ENCODE results near the gene USP12. TPM values are rescaled to one million over a fixed set of nuclear protein-coding genes. Genes with fewer than 3 reads are reported as not detected.

Gene USP12
- total RNA-seq, 1 donor from 2014 or later: 21.4 TPM

DNA sequence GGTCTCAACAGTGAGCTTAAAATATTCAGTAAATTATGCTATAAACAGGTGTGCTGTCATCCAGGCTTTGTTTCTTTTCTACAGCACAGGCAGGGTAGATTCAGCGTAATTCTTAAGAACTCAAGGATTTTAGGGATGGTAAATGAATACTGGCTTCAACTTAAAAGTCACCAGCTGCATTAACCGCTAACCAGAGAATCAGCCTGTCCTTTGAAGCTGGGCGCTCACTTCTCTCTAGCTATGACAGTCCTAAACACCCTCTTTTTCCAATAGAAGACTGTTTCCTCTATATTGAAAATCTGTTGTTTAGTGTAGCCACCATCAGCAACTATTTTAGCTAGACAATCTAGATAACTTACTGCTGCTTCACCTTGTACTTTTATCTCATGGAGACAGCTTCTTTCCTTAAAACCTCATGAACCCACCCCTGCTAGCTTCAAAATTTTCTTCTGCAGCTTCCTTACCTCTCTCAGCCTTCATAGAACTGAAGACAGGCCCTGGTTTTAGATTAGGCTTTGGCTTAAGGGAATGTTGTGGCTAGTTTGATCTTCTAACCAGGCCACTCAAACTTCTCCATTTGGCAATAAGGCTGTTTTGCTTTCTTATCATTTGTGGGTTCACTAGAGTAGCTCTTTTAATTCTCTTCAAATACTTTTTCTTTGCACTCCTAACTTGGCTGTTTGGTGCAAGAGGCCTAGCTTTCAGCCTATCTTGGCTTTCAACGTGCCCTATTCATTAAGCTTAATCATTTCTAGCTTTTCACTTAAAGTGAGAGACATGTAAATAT, 89.5 kb downstream of the USP12 start:
- H3K9me3 Mint-ChIP-seq: no peaks in the 10 kb centered on the region
- no peaks in the 10 kb centered on the region for H3K4me1 Mint-ChIP-seq
- DNase-seq (ENCODE audit: low read depth, low spot score): no peak
- no peaks in the 10 kb centered on the region for H3K27me3 Mint-ChIP-seq (ENCODE audit: low read depth)
- TF ChIP-seq CTCF (conservative IDR thresholded peaks at IDR 0.05): no peak
- no peak overlapping the region for H3K27ac Mint-ChIP-seq (ENCODE audit: unreplicated experiment)
- H3K36me3 Mint-ChIP-seq (ENCODE audit: low read depth): peaks cover 21% of the 10 kb centered on the region
- no peak overlapping the region for H3K4me3 Mint-ChIP-seq

DNA sequence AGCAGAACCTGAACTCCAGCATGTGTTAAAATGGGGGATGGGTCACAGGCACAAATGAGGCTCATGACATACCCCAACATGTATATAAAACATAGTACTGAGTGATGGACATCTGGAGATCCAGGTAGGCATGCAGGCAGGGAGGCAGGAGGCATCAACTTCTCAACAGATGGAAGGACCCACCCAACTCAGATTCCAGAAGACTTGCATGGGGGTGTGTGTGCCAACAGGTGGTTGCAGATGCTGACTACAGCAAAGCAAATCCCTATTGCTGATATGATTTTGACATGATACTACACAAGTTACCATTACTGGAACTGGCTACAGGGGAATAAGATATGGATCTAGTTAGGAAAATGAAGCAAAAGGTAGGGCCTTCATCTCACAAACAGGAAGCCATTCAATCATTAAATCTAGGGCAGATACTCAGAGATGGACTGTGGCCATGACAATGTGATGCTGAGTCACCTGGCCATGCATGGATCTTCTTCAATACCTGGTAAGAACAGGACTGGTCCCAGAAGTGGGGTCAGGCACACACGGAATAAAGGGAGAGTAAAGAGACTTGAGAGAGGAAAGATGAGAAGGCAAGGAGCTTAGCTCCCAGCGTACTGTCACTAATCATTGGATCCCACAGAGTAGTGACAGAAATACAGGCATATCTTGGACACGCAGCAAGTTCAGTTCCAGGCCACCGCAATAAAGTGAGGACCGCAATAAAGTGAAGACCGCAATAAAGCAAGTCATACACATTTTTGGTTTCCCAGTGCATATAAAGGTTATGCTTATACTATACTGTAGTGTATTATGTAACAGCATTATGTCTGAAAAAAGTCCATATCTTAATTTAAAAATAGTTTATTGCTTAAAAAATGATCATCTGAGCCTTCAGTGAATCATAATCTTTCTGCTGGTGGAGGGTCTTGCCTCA, 91.3 kb downstream of the USP12 start:
- Mint-ChIP-seq H3K4me1 (no peaks in the 10 kb centered on the region), H3K9me3 (no peaks in the 10 kb centered on the region), H3K27ac (ENCODE audit: unreplicated experiment) (no peak overlapping the region), H3K27me3 (ENCODE audit: low read depth) (no peaks in the 10 kb centered on the region), H3K36me3 (ENCODE audit: low read depth) (peaks cover 13% of the 10 kb centered on the region), H3K4me3 (no peak overlapping the region)
- DNase-seq (ENCODE audit: low read depth, low spot score): no peak
- TF ChIP-seq CTCF (conservative IDR thresholded peaks at IDR 0.05): no peak

GRCh38 chr13:27079421-27079958, 92.1 kb downstream of the USP12 start:
- Mint-ChIP-seq H3K4me1 (no peaks in the 10 kb centered on the region), H3K9me3 (no peaks in the 10 kb centered on the region), H3K4me3 (no peak overlapping the region), H3K27ac (ENCODE audit: unreplicated experiment) (no peak overlapping the region), H3K27me3 (ENCODE audit: low read depth) (no peaks in the 10 kb centered on the region), H3K36me3 (ENCODE audit: low read depth) (peaks cover 15% of the 10 kb centered on the region)
- DNase-seq (ENCODE audit: low read depth, low spot score): no peak
- TF ChIP-seq CTCF (conservative IDR thresholded peaks at IDR 0.05): no peak

DNA sequence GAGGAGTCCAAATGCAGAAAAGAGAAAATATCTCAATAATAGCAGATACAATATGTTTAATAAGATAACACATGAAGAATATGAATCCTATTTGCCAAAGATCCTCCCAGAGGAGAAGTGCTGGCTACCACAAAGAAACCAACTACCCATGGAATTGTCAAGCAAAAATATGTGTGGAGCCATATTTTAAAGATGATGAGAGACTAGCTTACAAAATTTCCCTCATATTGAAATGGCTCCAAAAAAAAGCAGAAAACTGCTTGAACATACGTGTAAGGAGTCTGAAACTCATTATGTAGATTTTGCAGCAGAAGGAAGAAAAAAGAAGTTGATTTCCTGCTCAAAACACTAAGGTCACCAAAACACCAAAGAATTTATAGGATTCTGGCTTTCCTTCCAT, 94.2 kb downstream of the USP12 start:
- no peak for TF ChIP-seq CTCF (conservative IDR thresholded peaks at IDR 0.05)

GRCh38 chr13:27076421-27076820, 95.2 kb downstream of the USP12 start:
- no peaks in the 10 kb centered on the region for H3K9me3 Mint-ChIP-seq
- H3K4me3 Mint-ChIP-seq: no peak overlapping the region
- no peak overlapping the region for H3K27ac Mint-ChIP-seq (ENCODE audit: unreplicated experiment)
- peaks cover 19% of the 10 kb centered on the region for H3K36me3 Mint-ChIP-seq (ENCODE audit: low read depth)
- H3K4me1 Mint-ChIP-seq: no peaks in the 10 kb centered on the region
- no peak for TF ChIP-seq CTCF (conservative IDR thresholded peaks at IDR 0.05)
- no peaks in the 10 kb centered on the region for H3K27me3 Mint-ChIP-seq (ENCODE audit: low read depth)
- DNase-seq (ENCODE audit: low read depth, low spot score): no peak

More for the DNA sequence above, 94.2 kb downstream of the USP12 start:
- no peak for DNase-seq (ENCODE audit: low read depth, low spot score)
- Mint-ChIP-seq H3K27ac (ENCODE audit: unreplicated experiment) (no peak overlapping the region), H3K9me3 (no peaks in the 10 kb centered on the region), H3K27me3 (ENCODE audit: low read depth) (no peaks in the 10 kb centered on the region), H3K4me1 (no peaks in the 10 kb centered on the region), H3K4me3 (no peak overlapping the region), H3K36me3 (ENCODE audit: low read depth) (peaks cover 22% of the 10 kb centered on the region)

All from neural crest cell (in vitro differentiated cells).